DMS 273 treated with DMSO at 0.1 percent for 48 hours (cell line): ENCODE measurements around the gene KIF24.
"Not testable (repeated sequence)": the region's sequence is repeated elsewhere in the genome, so short reads cannot be mapped to it uniquely, and the experiment has no call there.

ENCODE experiments used
- DNase-seq: peaks from one replicate; lab custom pipeline; 2025; lab: John Stamatoyannopoulos, UW

KIF24 gene

GRCh38 chr9:34362614-34363214, 33.6 kb upstream of the KIF24 start:
- no peak for DNase-seq

DNA sequence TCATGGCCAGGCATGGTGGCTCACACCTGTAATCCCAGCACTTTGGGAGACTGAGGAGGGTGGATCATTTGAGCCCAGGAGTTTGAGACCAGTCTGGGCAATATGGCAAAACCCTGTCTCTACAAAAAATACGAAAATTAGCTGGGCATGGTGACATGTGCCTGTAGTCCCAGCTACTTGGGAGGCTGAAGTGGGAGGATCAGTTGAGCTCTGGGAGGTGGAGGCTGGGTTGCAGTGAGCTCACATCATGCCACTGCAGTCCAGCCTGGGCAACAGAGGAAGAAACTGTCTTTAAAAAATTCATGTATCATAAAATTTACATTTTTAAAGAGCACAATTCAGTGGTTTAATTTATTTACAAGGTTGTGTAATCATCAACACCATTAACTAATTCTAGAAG, 23.9 kb upstream of the KIF24 start:
- DNase-seq = not testable (repeated sequence)

DNA sequence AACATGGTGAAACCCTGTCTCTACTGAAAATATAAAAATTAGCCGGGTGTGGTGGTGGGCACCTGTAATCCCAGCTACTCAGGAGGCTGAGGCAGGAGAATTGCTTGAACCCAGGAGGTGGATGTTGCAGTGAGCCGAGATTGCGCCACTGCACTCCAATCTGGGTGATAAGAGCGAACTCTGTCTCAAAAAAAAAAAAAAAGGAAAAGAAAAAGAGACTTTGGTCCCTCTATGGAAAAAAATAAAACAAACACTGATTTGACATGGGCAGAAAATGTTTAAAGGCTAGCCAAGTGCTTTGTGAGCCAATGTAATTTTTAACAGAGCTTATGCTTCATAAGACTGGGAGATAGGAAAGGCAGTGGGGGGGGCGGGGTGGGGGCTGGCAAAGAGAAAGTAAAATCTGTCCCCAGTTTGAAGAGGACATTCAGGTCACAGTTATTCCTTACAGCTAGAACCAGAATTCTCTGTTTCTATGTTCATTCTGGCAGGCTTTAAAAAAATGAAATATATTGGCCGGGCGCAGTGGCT, 23.1 kb upstream of the KIF24 start:
- not testable (repeated sequence) for DNase-seq

- DNase-seq = no peak
Measured at GRCh38 chr9:34349324-34349723, 20.3 kb upstream of the KIF24 start.

DNA sequence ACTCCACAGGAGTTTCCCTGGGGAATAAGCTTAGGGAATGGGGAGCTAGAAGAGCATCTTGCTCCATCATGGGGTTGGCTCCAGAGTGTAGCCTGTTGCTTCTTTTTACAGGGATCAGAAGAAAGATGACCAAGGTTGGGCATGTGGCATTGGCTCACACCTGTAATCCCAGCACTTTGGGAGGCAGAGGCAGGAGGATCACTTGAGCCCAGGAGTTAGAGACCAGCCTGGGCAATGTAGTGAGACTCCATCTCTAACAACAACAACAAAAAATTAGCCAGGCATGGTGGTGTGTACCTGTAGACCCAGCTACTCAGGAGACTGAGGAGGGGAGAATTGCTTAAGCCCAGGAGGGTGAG, 18.7 kb upstream of the KIF24 start:
- no peak for DNase-seq

DNA sequence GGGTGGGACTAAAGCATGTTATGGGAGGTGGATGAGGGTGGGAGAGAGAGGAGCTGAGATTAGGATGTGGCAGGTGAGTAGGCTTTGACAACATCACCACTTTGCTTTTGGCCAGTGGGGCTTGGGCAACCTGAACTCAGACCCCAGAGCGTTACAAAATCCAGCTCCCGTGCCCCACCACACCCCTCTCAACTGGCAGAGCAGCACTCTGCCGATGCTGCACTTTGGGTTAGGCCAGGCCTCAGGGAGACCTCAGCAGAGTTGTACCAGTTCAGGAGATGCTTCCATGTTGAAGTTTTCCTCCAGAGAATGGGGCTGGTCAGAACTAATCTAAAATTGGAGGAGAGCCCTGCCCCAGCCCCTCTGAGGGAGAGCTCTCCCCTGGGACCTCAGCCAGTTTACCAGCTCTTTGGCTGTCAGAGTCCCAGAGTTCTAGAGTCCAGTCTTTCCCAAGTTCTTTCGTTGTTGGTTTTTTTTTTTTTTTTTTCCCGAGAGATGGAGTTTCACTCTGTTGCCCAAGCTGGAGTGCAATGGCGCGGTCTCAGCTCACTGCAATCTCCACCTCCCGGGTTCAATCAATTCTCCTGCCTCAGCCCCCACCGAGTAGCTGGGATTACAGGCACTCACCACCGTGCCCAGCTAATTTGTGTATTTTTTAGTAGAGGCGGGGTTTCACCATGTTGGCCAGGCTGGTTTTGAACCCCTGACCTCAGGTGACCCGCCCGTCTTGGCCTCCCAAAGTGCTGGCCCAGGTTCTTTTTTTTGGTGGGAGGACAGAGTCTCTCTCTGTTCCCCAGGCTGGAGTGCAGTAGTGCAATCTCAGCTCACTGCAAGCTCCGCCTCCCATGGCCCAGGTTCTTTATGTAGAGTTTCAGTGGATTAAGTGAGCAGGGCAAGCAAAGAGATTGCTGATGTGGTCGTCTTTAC, 18.1 kb upstream of the KIF24 start:
- DNase-seq = no peak

- DNase-seq = no peak
Measured at GRCh38 chr9:34343605-34344004, 14.5 kb upstream of the KIF24 start.

DNA sequence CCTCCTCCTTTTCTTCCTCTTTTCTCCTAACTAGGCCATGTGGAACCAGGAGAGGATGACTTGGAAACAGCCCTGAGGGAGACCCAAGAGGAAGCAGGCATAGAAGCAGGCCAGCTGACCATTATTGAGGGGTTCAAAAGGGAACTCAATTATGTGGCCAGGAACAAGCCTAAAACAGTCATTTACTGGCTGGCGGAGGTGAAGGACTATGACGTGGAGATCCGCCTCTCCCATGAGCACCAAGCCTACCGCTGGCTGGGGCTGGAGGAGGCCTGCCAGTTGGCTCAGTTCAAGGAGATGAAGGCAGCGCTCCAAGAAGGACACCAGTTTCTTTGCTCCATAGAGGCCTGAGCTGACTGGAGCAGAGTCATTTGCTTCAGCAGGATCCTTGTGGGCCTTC, 14.0 kb upstream of the KIF24 start:
- no peak for DNase-seq

DNA sequence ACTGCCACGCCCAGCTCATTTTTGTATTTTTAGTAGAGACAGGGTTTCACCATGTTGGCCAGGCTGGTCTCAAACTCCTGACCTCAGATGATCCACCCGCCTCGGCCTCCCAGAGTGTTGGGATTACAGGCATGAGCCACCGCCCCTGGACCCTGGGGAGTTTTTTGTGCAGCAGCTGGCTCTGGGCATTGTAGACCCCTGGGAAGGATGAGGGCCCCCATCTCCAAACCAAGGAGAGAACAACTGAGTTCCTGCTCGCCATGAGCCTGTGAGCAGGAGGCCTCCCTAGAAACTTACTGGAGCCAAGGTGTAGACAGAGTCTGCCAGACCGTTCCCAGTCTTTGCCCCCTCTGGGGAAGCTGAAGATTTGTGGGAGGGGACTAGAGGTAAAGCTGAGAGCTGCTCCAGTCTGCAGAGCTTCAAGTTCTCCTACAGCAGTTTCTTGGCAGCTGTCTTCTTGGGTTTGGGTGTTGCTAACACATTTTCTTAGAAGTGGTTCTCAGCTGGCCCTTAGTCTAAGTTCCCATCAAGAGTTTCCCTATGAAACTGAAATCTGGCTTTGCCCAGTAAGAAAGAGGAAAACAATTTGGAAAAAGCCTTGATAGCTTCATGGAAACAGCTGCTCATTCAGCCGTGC, 12.7 kb upstream of the KIF24 start:
- no peak for DNase-seq

- DNase-seq = no peak
Measured at GRCh38 chr9:34338665-34339385, 9.8 kb upstream of the KIF24 start.

GRCh38 chr9:34338079-34338478, 9.0 kb upstream of the KIF24 start:
- not testable (repeated sequence) for DNase-seq

GRCh38 chr9:34337403-34337802, 8.3 kb upstream of the KIF24 start:
- no peak for DNase-seq

- no peak for DNase-seq
Measured at GRCh38 chr9:34335376-34335775, 6.3 kb upstream of the KIF24 start.

DNA sequence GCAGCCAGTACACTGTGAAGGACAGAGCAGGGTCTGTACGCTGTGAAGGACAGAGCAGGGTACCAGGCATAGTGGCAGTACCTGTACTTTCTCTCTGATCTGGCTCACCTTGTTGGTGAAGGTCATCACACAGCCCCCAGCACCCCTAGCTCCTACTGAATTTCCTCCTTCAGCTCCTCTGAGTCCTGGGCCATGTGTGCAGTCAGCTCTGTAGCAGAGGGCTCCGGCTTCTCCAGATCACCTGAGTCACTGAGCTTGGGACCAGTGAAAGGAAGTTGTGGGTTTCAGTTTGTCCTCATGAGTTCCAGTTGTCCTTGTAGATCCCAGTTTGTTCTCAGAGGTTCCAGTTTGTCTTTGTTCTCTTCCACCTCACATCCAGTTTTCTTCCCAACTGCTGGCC, 5.8 kb upstream of the KIF24 start:
- no peak for DNase-seq

- DNase-seq = no peak
Measured at GRCh38 chr9:34334337-34334824, 5.3 kb upstream of the KIF24 start.

DNA sequence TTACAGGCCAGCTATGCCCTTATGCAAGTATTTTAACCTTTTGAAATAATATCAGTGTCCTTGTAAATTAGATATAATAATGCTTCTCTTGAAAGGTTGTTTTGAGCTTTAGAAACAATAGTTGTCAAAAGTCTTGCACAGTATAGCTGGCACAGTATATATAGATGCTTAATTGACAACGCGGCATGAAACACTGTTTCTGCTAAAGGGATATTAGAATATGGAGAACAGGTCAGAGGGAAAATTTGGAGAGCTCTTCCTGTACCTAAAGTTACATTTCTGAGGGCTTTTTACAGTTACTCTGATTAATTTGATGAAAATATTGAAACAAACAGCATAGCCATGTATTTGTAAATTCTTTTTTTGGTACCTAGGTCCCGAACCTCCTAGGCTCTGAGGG, 4.8 kb upstream of the KIF24 start:
- DNase-seq = no peak

DNA sequence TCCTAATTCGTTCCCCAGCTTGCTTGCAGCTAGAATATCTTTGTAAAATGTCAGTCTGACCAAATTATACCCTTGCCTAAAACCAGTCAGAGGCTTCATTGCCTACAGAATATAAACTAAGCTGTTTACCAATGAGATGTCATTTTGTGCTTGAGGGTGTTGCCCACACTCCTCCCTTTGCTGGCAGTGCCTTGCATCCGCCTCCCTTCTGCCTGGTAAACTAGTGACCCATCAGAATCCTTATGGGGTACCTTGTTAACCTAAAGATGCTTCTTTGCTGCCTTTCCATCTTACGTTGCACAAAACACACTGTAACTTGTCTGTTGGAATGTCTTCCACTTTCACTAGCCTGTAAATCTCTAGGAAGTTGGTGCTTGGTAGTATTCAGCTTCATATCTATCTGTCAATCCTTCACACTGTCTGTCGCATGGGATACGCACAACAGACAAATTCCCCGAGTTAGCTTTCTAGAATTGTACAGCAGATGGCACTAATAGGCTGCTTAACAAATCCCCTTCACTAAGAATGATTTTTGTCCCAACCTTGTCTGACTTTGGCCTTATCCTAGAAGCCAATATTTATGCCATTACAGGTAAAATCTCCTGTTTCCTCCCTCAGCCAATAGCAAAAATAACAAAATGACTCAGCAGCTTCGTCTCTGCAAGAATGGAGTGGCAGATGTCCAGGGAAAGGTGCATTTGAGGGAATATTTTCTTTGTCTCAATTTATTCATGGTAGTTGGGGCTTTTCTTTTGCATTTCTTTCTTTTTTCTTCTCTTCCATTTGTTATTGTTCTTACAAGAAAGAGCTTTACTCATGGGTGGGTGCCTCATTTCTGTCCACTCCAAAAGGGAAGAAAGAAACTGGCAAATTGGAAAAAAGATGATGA, 3.3 kb upstream of the KIF24 start:
- peak; percentile 25 for DNase-seq

DNA sequence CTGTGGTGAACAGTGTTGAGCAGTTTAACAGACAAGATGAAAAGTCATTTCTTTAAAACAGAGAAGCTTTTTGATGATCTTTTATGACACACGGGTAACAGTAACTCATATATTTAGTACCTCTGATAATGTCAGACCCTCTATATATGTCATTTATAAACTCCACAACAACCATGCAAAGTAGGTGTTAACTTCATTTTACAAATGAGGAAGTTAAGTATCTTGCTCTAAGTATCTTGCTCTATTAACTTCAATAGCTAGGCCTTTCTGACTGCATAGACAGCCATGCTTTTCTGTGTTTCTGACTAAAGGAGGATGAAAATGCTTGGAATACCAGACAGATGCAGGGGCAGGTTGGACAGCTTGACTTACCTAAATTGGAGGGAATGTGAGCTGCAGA, 2.1 kb upstream of the KIF24 start:
- DNase-seq = no peak

DNA sequence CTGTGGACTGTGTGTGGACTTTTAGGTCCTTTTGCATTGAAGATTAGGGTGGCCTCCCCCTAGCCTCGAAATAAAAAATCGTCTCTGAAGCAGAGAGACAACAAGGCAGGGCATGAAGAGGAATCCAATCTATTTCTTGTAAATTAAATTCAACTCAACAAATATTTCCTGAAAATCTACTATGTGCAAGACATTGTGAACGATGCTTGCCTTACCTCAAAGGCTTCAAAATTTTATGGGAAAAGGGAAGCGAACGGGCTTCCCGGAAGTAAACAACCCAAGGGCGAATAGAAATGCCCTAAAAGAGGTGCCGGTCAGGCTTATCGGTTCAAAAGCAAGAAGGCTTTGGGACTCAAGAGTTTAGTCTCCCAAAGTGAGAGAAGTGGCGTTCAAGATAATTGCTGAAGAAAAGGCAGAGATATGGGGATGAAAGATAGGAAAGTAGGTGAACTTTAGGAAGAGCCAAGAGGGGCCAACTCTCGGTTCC, 525 bp downstream of the KIF24 start:
- no peak for DNase-seq

- no peak for DNase-seq
Measured at GRCh38 chr9:34326690-34327089, 2.4 kb downstream of the KIF24 start.
